HG03025 (cell line): ENCODE results near the gene COL6A1.

ENCODE experiments used
- ATAC-seq: cut with Tn5 transposase; IDR thresholded peaks from one replicate; pipeline ENCODE4 v1.9.1; 2021; ENCODE audit warnings: mild to moderate bottlenecking, moderate library complexity; ENCODE audit not compliant: unreplicated experiment, low FRiP score

Gene COL6A1

DNA sequence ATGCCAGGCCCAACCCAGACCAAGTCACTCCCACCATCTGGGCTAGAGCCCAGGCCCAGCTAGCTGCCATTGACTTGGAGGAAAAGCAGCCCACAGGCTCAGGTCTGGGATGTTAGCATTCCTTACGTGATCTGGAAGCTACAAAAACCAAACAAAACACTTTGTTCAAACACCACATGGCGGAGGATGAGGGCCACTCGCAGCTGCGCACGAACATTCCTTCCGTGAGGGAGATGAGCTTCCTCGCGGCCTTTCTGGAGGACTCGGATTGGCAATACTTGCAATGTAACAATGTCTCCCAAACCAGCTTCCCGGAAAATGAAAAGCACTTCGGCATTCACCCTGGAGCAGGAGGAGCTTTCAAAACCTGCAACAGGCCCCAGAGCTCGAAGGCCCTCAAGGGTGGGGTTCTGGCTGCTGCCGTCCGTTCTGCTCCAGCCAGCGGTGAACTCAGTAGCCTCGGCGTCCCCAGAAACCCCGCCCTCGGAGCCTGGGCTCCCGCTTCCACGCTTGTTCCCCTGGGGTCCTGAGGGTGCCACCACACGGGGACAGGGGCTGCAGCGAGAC is 40.5 kb downstream of the COL6A1 start:
- ATAC-seq = no peak

DNA sequence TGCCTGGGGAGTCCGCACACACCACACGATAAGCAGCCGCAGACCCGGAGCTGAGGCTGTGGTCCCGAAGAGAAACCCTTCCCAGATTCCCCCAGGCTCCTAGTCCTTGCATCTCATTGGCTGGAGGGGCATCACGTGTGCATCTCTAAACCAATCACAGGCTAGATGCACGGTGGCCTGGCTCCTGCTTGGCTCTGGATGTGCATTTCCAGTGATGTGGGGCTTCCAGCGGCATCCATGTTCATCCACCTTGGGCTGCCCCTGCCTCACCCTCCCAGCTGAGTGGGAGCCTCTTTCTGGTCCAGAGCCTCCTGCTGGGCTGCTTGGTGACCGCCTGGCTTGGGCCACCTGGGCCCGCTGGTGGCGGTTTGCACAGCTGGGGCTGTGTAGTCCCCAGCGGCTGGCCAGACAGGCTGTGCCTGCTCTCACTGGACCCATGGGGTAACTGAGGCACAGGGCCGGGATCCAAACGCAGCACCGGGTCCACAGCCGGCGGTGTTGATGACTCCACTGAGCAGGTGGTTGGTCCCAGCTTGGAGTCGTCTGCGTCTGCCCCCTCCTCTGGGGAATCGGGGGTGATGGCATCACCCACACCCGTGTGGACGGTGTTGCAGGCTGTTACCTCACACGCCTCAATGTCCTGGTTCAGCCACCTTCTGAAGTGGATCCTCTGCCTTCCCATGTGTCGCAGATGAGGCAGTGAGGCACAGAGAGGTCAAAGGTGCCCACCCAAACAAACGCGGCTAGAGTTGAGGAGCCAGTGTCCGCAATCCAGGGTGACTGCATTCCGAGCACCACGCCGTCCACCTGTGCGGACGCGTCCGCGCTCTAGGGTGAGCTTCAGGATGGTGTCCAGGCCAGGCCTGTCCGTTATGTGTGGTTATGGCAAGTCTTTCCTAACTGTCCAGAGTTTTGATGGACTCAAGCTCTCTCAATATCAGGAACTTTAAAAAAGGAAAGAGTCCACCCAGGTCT is 41.3 kb downstream of the COL6A1 start:
- ATAC-seq = no peak

GRCh38 chr21:46023555-46023954 is 42.0 kb downstream of the COL6A1 start:
- ATAC-seq = no peak

DNA sequence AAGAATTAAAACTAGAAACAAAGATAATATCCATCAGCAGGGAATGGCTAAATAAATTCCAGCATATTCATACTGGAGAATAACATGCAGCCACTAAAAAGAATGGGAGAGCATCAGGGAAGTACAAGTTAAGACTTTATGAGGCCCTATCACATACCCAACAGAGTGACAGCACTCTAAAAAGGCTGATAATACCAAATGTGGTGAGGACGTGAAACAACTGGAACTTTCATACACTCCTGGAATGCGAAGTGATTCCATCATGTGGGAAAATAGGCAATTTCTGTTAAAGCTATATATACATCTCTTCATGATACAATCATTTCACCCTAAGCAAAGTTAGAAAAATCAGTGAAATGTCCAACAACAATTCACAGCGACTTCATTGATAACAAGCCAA is 42.6 kb downstream of the COL6A1 start:
- ATAC-seq = no peak

DNA sequence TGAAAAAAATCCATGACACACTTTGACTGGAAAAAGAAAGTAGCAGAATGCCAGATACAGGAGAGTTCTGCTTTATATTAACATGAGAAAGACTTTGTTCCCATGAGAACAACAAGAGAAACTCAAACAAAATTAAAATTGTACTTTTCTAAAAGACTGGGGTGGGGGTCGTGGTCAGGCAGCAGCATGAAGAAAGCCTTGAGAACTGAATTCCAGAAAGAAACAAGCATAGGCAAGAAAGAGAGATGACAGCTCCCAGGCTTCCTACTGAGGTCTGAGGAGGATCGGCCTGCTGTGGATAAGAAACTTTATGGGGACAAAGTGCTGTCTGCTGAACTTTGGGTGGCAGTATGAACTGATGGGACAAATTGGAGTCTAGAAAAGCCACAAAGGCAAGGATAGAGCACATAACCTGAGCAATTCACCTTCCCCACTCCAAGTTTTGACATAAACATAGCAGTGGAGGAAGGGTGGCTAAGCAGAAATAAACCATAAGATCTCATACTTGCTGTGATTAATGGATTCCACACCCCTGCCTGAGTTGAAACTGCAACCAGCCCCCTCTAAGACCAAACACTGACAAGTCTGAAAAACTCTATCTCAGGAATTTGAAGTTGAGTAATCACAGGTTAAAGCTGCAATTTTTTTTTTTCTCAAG is 43.7 kb downstream of the COL6A1 start:
- ATAC-seq = no peak

- no peak for ATAC-seq
These were observed 46.4 kb downstream of the COL6A1 start for GRCh38 chr21:46027851-46028493.

DNA sequence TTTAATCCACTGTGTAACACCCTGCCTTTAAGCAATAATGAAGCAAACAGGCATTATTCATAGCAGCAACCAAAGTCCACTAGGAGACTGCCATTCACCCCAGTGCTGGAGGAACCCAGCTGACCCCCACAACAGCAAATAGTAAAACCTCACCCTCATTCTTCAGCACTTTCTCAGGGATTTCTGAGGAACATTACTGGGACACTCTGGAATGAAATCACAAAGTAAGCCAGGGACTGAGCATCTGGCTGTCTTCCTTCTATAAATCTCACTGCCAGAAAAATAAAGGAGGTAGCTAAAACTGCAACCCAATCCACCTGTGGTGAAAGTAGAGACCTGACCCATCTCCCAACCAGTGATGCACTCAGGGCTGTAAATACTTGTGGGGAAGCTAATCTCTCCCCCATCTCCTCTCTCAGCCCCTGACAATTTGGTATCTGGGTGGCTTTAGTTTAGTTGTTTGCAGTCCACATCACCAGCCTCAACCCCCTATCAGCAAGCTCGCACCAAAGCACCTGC is 47.1 kb downstream of the COL6A1 start:
- no peak for ATAC-seq

- ATAC-seq = no peak
These were observed 47.8 kb downstream of the COL6A1 start for GRCh38 chr21:46029186-46029924.

DNA sequence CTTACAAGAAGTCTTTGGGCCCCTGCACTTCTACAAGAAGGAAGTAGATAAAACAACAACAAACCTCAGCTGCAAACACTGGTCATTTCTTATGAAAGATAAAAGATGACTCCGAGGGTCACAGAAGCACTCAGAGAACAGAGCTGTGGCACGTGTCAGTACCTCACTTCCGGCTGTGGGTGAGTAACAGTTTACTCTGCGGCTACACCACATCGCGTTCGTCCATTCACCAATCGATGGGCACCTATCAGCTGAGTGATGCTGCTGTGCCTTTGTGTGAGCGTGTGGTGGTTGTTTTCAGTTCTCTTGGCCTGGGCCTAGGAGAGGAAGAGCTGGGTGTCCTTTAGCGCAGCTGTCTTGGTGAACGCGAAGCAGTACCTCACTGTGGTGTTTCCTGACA is 49.9 kb downstream of the COL6A1 start:
- no peak for ATAC-seq

DNA sequence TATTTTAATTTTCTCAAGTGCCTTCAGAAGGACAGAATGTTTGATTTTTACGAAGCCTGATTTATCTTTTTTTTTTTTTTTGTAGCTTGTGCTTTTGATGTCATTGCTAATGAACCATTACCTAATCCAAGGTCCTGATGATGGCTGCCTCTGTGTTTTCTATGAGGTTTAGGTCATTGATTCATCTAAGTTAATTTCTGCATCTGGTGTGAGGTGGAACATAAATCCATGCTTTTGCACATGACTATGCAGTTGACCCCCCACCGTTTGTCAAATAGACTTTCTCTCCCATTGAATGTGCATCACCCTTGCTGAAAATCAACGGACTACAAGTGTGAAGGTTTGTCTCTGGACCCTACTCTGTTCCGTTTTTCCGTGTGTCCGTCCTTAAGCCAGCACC is 50.5 kb downstream of the COL6A1 start:
- ATAC-seq = no peak

GRCh38 chr21:46033410-46034400 is 52.1 kb downstream of the COL6A1 start:
- ATAC-seq = no peak

DNA sequence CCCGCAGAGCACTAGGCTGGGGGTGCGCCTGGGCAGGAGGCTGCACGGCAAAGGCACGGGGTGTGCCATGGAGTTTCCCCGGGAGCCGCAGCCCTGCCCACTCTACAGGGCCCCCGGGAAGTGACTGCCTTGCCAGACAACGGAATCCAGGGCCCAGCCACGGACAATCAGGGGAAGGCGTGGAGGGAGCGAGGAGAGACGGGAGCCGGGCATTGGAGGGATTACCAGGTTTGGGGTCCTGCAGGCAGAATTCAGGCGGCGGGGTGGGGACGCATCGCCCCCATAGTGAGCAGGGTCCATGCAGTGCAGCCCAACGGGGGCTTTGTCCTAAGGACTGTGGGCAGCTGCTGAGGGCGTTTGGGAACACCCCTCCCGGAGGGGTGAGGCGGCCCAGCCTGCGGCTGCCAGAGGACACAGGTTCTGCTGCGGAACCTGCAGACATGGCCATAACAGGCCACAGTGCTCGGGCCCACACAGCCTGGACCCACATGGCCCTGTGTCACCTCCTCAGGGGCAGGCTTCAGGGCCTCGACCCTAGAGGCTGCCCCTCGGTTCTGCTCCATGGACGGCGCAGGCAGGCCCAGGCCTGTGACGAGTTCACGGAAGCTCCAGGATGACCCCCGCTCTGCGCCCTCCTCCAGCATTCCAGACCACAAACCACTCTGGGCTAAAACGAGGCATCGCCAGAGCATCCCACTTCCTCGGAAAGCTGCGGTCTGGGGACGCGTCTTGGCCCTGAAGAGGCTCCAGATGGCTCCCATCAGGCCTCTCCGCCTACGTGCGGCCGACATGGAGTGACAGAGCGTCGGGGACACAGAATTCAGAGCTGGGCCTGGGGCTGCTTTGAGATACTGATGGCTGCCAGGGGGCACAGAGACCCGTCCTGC is 54.5 kb downstream of the COL6A1 start:
- no peak for ATAC-seq

DNA sequence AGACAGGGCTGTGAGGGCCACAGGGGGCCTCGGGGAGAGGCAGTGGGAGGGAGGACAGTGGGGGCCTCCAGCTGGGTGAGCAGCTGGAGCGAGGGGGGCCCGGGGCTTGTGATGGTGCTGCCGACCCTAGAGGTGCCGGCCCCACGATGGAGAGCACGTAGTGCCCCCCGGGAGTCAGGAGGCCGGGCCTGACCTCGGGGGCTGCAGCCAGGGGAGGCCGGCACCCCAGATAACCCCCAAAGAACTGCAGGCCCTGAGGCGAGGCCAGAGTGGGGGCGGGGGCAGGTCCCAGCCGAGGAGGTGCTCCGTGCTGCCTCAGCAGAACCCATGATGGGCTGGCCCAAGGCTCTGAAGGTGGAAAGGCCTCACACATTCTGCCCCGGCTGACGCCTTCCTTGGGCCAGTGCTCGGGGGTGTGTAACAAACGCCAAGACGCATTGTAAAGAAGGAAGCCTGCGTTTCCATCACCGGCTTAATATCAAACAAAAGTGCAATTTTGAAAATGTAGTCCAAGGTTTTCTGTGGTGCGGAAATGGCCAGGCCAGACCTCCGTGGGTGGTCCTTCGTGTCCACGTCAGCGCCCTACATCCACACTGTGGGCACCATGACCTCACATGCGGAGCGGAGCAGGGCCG is 55.2 kb downstream of the COL6A1 start:
- ATAC-seq = no peak

DNA sequence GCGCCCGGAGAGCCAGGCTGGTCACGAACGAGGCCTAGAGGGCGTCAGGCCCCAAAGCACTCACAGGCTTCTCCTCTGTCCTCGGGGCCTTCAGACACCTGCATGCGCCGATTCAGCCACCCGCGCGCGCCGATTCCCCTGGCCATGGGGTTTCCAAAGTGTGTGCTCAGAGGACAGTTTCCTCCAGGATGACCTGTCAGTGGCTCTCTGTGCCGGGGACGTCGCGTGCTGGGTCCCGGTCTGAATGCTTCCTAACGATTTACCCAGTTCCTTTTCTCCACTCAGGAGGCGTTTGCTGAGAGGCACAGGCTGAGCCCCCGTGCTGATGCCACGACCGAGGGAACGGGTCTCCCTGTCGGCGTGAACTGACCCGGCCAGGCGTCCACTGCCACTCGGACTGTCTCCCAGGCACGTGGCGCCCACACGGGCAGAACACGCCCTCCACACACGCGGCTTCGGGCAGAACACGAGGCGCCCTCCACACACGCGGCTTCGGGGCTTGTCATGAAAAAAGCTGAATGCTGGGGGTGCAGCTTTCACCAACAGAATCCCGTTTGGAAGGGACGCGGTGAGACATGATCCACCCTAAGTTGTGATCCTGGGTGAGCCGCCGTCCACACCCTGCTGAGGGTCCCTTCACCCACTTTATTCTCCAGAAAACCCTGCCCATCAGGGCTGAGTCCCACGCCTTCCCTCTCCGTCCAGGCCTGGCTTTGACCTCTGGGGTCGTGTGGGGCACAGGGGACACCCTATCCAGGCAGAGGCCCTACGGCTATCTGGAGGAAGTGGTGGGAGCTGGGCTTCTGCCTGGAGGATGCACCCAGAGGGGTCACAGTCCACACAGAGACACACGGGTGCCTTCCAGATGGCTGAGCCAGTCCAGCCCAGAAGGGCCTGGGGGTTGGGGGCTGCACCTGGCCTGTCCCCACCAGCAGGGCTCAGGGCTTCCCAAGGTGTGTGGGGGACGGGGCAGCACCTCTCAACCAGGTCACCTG is 56.1 kb downstream of the COL6A1 start:
- ATAC-seq = no peak

GRCh38 chr21:46038341-46038829 is 56.8 kb downstream of the COL6A1 start:
- ATAC-seq = no peak

DNA sequence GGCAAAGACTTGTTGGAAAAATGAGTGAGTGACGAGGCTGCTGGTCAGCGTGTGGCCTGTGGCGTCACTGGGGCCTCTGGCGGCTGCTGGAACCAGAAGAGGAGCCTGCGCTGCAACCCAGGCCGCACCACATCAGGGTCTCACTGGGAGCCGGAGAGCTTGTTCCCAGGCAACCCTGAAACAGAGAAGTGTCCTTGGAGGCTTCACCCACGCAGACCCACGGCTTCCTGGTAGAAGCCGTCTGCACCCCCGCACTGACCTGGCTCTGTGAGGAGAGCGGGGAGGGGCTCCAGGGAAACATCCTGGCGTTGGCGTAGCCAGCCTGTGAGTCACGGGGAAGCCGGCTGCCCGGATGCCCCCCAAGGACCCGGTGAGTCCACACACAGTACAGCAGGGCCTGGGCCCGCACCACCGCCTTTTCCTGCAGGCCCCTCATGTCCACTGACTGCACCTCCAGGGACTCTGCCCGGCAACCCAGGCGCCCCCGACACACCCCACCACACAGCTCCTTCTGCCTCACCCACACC is 57.4 kb downstream of the COL6A1 start:
- no peak for ATAC-seq
